Ishikawa (cell line): Measurements from ENCODE around the gene HSD11B1L.

Experiments used
- CEBPB ChIP-seq: IDR thresholded peaks from 2 replicates; pipeline ENCODE4 v1.6.1; 2012
- CREB1 ChIP-seq: IDR thresholded peaks from 2 replicates; pipeline ENCODE4 v1.6.1; 2012; ENCODE audit warnings: low read depth
- EGR1 ChIP-seq: IDR thresholded peaks from 2 replicates; pipeline ENCODE4 v1.6.1; 2012
- MAX ChIP-seq: IDR thresholded peaks from 2 replicates; pipeline ENCODE4 v1.6.1; 2012
- RAD21 ChIP-seq: IDR thresholded peaks from 2 replicates; pipeline ENCODE4 v1.6.1; 2012; ENCODE audit warnings: low read depth
- TAF1 ChIP-seq: IDR thresholded peaks from 2 replicates; pipeline ENCODE4 v1.6.1; 2012; ENCODE audit warnings: low read depth, mild to moderate bottlenecking
- TEAD4 ChIP-seq: IDR thresholded peaks from 2 replicates; pipeline ENCODE4 v1.6.1; 2012
- USF1 ChIP-seq: IDR thresholded peaks from 2 replicates; pipeline ENCODE4 v1.6.1; 2012

GRCh38 chr19:5654931-5655330 lies 25.9 kb upstream of the HSD11B1L start:
- TF ChIP-seq TEAD4 (no peak), TAF1 (no peak), RAD21 (no peak), CEBPB (no peak), USF1 (no peak), CREB1 (no peak), MAX (no peak), EGR1 (no peak)
